ENCODE data around the gene AGBL4.

AGBL4 gene

DNA sequence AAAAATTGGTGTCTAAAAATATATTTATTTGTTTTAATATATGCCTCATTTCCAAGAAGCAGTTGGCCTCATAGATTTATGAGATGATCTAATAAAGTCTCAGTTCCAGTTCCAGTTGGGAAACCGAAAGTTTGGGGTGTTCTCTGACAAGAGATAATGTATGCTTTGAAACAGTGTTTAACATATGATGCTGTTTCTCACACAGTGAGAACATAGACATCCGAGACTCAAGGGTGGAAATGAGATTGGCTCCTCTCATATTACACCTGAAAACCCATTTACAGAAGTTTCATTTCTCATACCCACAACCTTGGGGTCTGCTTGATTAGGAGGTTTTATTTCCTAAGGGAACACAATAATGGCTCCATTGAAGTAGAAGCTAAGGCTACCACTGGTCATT, 1046.5 kb downstream of the AGBL4 start:
- TF ChIP-seq ZIC2 (tag by site-specific recombination; IDR thresholded peaks at IDR 0.05) (no peak), ZNF629 (tag by site-specific recombination; IDR thresholded peaks at IDR 0.05) (no peak), ZNF677 (tag by site-specific recombination; IDR thresholded peaks at IDR 0.05) (no peak), ZNF426 (tag by site-specific recombination; IDR thresholded peaks at IDR 0.05) (no peak), KLF7 (tag by site-specific recombination; IDR thresholded peaks at IDR 0.05; ENCODE audit: borderline replicate concordance) (no peak), ZNF18 (tag by site-specific recombination; IDR thresholded peaks at IDR 0.05) (no peak), ZNF214 (tag by site-specific recombination; IDR thresholded peaks at IDR 0.05; ENCODE audit: borderline replicate concordance) (no peak), ZBTB21 (tag by site-specific recombination; IDR thresholded peaks at IDR 0.05) (no peak), SCRT1 (tag by site-specific recombination; IDR thresholded peaks at IDR 0.05; ENCODE audit: borderline replicate concordance) (no peak)
- TF ChIP-seq, protein P1, sequence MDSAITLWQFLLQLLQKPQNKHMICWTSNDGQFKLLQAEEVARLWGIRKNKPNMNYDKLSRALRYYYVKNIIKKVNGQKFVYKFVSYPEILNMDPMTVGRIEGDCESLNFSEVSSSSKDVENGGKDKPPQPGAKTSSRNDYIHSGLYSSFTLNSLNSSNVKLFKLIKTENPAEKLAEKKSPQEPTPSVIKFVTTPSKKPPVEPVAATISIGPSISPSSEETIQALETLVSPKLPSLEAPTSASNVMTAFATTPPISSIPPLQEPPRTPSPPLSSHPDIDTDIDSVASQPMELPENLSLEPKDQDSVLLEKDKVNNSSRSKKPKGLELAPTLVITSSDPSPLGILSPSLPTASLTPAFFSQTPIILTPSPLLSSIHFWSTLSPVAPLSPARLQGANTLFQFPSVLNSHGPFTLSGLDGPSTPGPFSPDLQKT (IDR thresholded peaks at IDR 0.05; ENCODE audit: borderline replicate concordance, low read depth, low read length): no peak
- H3K27ac ChIP-seq (ENCODE audit: extremely low read depth, low read depth, low read length): no peak overlapping the region
- POLR2A ChIA-PET: no interaction called here

DNA sequence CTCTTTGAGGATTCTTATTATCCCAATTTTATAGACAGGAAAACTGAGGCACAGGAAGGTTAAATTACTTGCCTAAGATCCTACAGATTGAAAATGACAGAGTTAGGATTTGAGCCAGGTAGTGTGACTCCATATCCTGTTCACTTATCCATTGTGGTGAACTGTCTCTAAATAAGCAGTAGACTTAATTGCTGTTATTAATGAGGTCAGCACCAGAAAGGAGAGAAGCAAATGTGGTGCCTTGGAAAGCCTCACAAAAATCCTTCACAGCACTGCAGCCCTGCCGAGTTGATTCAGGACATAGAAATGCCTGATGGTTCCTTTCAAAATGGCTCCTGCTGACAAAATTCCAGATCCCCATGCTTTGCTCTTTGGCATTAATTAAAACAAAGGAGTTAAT, 1053.8 kb downstream of the AGBL4 start:
- Histone ChIP-seq H3K4me3 (ENCODE audit: low read depth, low read length) (no peak overlapping the region), H3K4me1 (ENCODE audit: control insufficient read depth, insufficient read depth, low read length) (no peaks in the 10 kb centered on the region), H3K27ac (ENCODE audit: extremely low read depth, low read depth, low read length) (no peak overlapping the region), H3K36me3 (ENCODE audit: control insufficient read depth in 2 of 2, insufficient read depth in 1 of 2, low read length in 2 of 2) (no peaks in the 10 kb centered on the region), H3K9me3 (ENCODE audit: control insufficient read depth, insufficient read depth, low read depth, low read length) (no peaks in the 10 kb centered on the region)
- CTCF ChIA-PET: no interaction called here
- POLR2A ChIA-PET: no interaction called here
- TF ChIP-seq ZIC2 (tag by site-specific recombination; IDR thresholded peaks at IDR 0.05): no peak
- no peak for TF ChIP-seq OSR2 (tag by site-specific recombination; IDR thresholded peaks at IDR 0.05)
- TF ChIP-seq ZNF544 (tag by site-specific recombination; IDR thresholded peaks at IDR 0.05): no peak
- no peak for TF ChIP-seq ZFP3 (tag by site-specific recombination; IDR thresholded peaks at IDR 0.05; ENCODE audit: low read depth)
- no peak for TF ChIP-seq ZNF266 (tag by site-specific recombination; IDR thresholded peaks at IDR 0.05; ENCODE audit: low read depth)
- no peak for TF ChIP-seq ZBTB48 (tag by site-specific recombination; IDR thresholded peaks at IDR 0.05)
- no peak for TF ChIP-seq ZNF610 (tag by site-specific recombination; IDR thresholded peaks at IDR 0.05; ENCODE audit: borderline replicate concordance)
- TF ChIP-seq, protein P2, sequence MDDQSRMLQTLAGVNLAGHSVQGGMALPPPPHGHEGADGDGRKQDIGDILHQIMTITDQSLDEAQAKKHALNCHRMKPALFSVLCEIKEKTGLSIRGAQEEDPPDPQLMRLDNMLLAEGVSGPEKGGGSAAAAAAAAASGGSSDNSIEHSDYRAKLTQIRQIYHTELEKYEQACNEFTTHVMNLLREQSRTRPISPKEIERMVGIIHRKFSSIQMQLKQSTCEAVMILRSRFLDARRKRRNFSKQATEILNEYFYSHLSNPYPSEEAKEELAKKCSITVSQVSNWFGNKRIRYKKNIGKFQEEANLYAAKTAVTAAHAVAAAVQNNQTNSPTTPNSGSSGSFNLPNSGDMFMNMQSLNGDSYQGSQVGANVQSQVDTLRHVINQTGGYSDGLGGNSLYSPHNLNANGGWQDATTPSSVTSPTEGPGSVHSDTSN (CRISPR knock-in tag; IDR thresholded peaks at IDR 0.05): no peak
- TF ChIP-seq ZNF488 (tag by site-specific recombination; IDR thresholded peaks at IDR 0.05): no peak
- no peak for TF ChIP-seq KLF16 (tag by site-specific recombination; IDR thresholded peaks at IDR 0.05)
- no peak for TF ChIP-seq ZNF830 (tag by site-specific recombination; IDR thresholded peaks at IDR 0.05; ENCODE audit: low read depth)
- TF ChIP-seq ZNF24 (tag by site-specific recombination; IDR thresholded peaks at IDR 0.05): no peak
- no peak for TF ChIP-seq ZNF114 (tag by site-specific recombination; IDR thresholded peaks at IDR 0.05)
- no peak for TF ChIP-seq ZNF426 (tag by site-specific recombination; IDR thresholded peaks at IDR 0.05)
- no peak for TF ChIP-seq ZNF341 (tag by site-specific recombination; IDR thresholded peaks at IDR 0.05; ENCODE audit: low read depth)
- TF ChIP-seq ZNF561 (tag by site-specific recombination; IDR thresholded peaks at IDR 0.05; ENCODE audit: borderline replicate concordance): no peak
- TF ChIP-seq TCF7L2 (IDR thresholded peaks at IDR 0.05; ENCODE audit: borderline replicate concordance, low read depth, low read length): no peak
- no peak for TF ChIP-seq ZNF354C (tag by site-specific recombination; IDR thresholded peaks at IDR 0.05; ENCODE audit: borderline replicate concordance, low read depth)

More for the DNA sequence above, 1046.5 kb downstream of the AGBL4 start:
- Histone ChIP-seq H3K36me3 (ENCODE audit: control insufficient read depth in 2 of 2, insufficient read depth in 1 of 2, low read length in 2 of 2) (no peaks in the 10 kb centered on the region), H3K4me3 (ENCODE audit: low read depth, low read length) (no peak overlapping the region), H3K9me3 (ENCODE audit: control insufficient read depth, insufficient read depth, low read depth, low read length) (no peaks in the 10 kb centered on the region), H3K4me1 (ENCODE audit: control insufficient read depth, insufficient read depth, low read length) (no peaks in the 10 kb centered on the region)
- CTCF ChIA-PET: no interaction called here

Measured in HEK293 (cell line).